IPS DF 6.9 (cell line): ENCODE measurements around the gene SLC44A2.

Experiments used
- DNase-seq: peaks from one replicate; pipeline ENCODE4 v3.0.0-alpha.2; 2013; ENCODE audit warnings: low read depth, low spot score
- H3K27ac ChIP-seq: one replicate; pipeline ENCODE4 v1.5.1; 2013; ENCODE audit warnings: low read length, control low read depth
- H3K27me3 ChIP-seq: 2 replicates; pipeline ENCODE4 v1.6.1; 2013; ENCODE audit warnings: mild to moderate bottlenecking, low read length; ENCODE audit not compliant: control insufficient read depth, insufficient read depth
- H3K36me3 ChIP-seq: 2 replicates; pipeline ENCODE4 v1.6.1; 2013; ENCODE audit warnings: low read length; ENCODE audit not compliant: control insufficient read depth, insufficient read depth
- H3K4me1 ChIP-seq: 2 replicates; pipeline ENCODE4 v1.6.1; 2013; ENCODE audit warnings: low read length; ENCODE audit not compliant: control insufficient read depth, insufficient read depth
- H3K4me3 ChIP-seq: 2 replicates; pipeline ENCODE4 v1.5.1; 2013; ENCODE audit warnings: mild to moderate bottlenecking, low read length
- H3K9me3 ChIP-seq: 2 replicates; pipeline ENCODE4 v1.6.1; 2013; ENCODE audit warnings: low read length, inconsistent platforms; ENCODE audit not compliant: control insufficient read depth, insufficient read depth
- WGBS: extraction: QIAGEN DNeasy Blood & Tissue Kit; methylation state at CpG from one replicate; pipeline ENCODE4 v1.1.7; 2013; ENCODE audit warnings: mixed read lengths, missing lambda C conversion rate; ENCODE audit not compliant: insufficient read length, insufficient coverage; 5-methylcytosine and 5-hydroxymethylcytosine counted together

Gene SLC44A2

GRCh38 chr19:10646456-10647159 lies 21.3 kb downstream of the SLC44A2 start:
- Histone ChIP-seq H3K27me3 (no peaks in the 10 kb centered on the region), H3K4me3 (no peak overlapping the region), H3K27ac (no peak overlapping the region), H3K4me1 (peaks cover 8% of the 10 kb centered on the region), H3K9me3 (no peaks in the 10 kb centered on the region), H3K36me3 (0 out of 2 replicates have a peak, but pooled peaks cover 7% of the 10 kb centered on the region)
- WGBS = no CpG with 5 or more reads among the region's 12 CpGs
- no peak for DNase-seq

- no peaks in the 10 kb centered on the region for H3K27me3 ChIP-seq
- no peak overlapping the region for H3K4me3 ChIP-seq
- H3K9me3 ChIP-seq = no peaks in the 10 kb centered on the region
- H3K4me1 ChIP-seq = peaks cover 6% of the 10 kb centered on the region
- WGBS = no CpG with 5 or more reads among the region's 4 CpGs
- no peak overlapping the region for H3K27ac ChIP-seq
- no peak for DNase-seq
- 0 out of 2 replicates have a peak, but pooled peaks cover 5% of the 10 kb centered on the region for H3K36me3 ChIP-seq
Observed at GRCh38 chr19:10648360-10648759, 23.0 kb downstream of the SLC44A2 start.

- no peaks in the 10 kb centered on the region for H3K27me3 ChIP-seq
- no CpG with 5 or more reads among the region's 4 CpGs for WGBS
- H3K4me1 ChIP-seq = no peaks in the 10 kb centered on the region
- DNase-seq = no peak
- peaks cover 5% of the 10 kb centered on the region; the same call in 1 of the 2 replicates for H3K36me3 ChIP-seq
- no peak overlapping the region for H3K4me3 ChIP-seq
- no peak overlapping the region for H3K27ac ChIP-seq
- H3K9me3 ChIP-seq = no peaks in the 10 kb centered on the region
Observed at GRCh38 chr19:10651851-10652250, 26.5 kb downstream of the SLC44A2 start.

- Histone ChIP-seq H3K4me1 (no peaks in the 10 kb centered on the region), H3K36me3 (peaks cover 8% of the 10 kb centered on the region), H3K27me3 (no peaks in the 10 kb centered on the region), H3K9me3 (no peaks in the 10 kb centered on the region), H3K27ac (no peak overlapping the region), H3K4me3 (peak overlapping the region; percentile 76)
- WGBS = no CpG with 5 or more reads among the region's 18 CpGs
- no peak for DNase-seq
Observed at GRCh38 chr19:10653482-10653731, 28.1 kb downstream of the SLC44A2 start.

- DNase-seq = peak; percentile 100
- no peaks in the 10 kb centered on the region for H3K9me3 ChIP-seq
- no peak within 1 kb of the TSS for H3K27ac ChIP-seq
- H3K27me3 ChIP-seq = no peaks in the 10 kb centered on the region
- WGBS = no CpG with 5 or more reads among the region's 91 CpGs
- H3K4me3 ChIP-seq = peak within 1 kb of the TSS; percentile 82
- H3K4me1 ChIP-seq = no peaks in the 10 kb centered on the region
- H3K36me3 ChIP-seq = peaks cover 8% of the 10 kb centered on the region
Observed at GRCh38 chr19:10653732-10654609, 28.6 kb downstream of the SLC44A2 start, which contains the start of gene ILF3. Gene ILF3 (plus strand): TSS chr19:10654346. CDS start chr19:10670606, 16,260 bp downstream.

GRCh38 chr19:10654610-10655456 lies 29.5 kb downstream of the SLC44A2 start:
- Histone ChIP-seq H3K9me3 (no peaks in the 10 kb centered on the region), H3K4me1 (no peaks in the 10 kb centered on the region), H3K36me3 (peaks cover 8% of the 10 kb centered on the region), H3K27me3 (no peaks in the 10 kb centered on the region), H3K4me3 (peak overlapping the region; percentile 82), H3K27ac (no peak overlapping the region)
- DNase-seq = peak; percentile 58
- no CpG with 5 or more reads among the region's 73 CpGs for WGBS

GRCh38 chr19:10655457-10656312 lies 30.3 kb downstream of the SLC44A2 start:
- Histone ChIP-seq H3K4me3 (peak overlapping the region; percentile 82; the same call in 1 of the 2 replicates), H3K27me3 (no peaks in the 10 kb centered on the region), H3K9me3 (no peaks in the 10 kb centered on the region), H3K36me3 (peaks cover 12% of the 10 kb centered on the region), H3K4me1 (no peaks in the 10 kb centered on the region), H3K27ac (no peak overlapping the region)
- no peak for DNase-seq
- WGBS = no CpG with 5 or more reads among the region's 16 CpGs

GRCh38 chr19:10660346-10660745 lies 35.0 kb downstream of the SLC44A2 start:
- Histone ChIP-seq H3K4me3 (no peak overlapping the region), H3K27me3 (no peaks in the 10 kb centered on the region), H3K27ac (no peak overlapping the region), H3K36me3 (peaks cover 9% of the 10 kb centered on the region), H3K9me3 (no peaks in the 10 kb centered on the region), H3K4me1 (no peaks in the 10 kb centered on the region)
- no CpG with 5 or more reads among the region's 5 CpGs for WGBS
- no peak for DNase-seq

GRCh38 chr19:10661946-10662345 lies 36.6 kb downstream of the SLC44A2 start:
- Histone ChIP-seq H3K36me3 (peaks cover 7% of the 10 kb centered on the region), H3K4me3 (no peak overlapping the region)

More at GRCh38 chr19:10661946-10662345, 36.6 kb downstream of the SLC44A2 start:
- H3K27ac ChIP-seq = no peak overlapping the region
- H3K27me3 ChIP-seq = no peaks in the 10 kb centered on the region
- H3K9me3 ChIP-seq = no peaks in the 10 kb centered on the region
- H3K4me1 ChIP-seq = no peaks in the 10 kb centered on the region
- WGBS = no CpG with 5 or more reads among the region's 1 CpG
- no peak for DNase-seq
